Activated B cell treated with CpG ODN at 0.5 μM for 24 hours (primary cell): ENCODE measurements around the gene NOS1AP. TPM values are rescaled to one million over a fixed set of nuclear protein-coding genes. Genes with fewer than 3 reads are reported as not detected.

Experiments used
- ATAC-seq: fragments of 200-7000 bp; cut with Tn5 transposase; one replicate; pipeline ENCODE4 v1.10.0; 2021; ENCODE audit warnings: low read depth, mild to moderate bottlenecking, moderate library complexity
- CTCF ChIA-PET: fragments of 350-600 bp; sonication (Branson Sonifier 250); formaldehyde crosslinking; loops from one replicate; lab custom pipeline; 2021; ENCODE audit warnings: antibody characterized with exemption; lab: Charles Lee
- POLR2A ChIA-PET: fragments of 350-600 bp; sonication (Branson Sonifier 250); formaldehyde crosslinking; loops from one replicate; lab custom pipeline; 2021; ENCODE audit warnings: antibody characterized with exemption; lab: Charles Lee
- DNase-seq: peaks from one replicate; pipeline ENCODE4 v3.0.0; 2022
- H3K27ac Mint-ChIP-seq: one replicate; pipeline ENCODE4 v1.8.0; 2020; ENCODE audit warnings: mixed read lengths
- H3K27me3 Mint-ChIP-seq: one replicate; pipeline ENCODE4 v1.8.0; 2021; ENCODE audit warnings: mixed read lengths
- H3K36me3 Mint-ChIP-seq: one replicate; pipeline ENCODE4 v1.8.0; 2021; ENCODE audit warnings: low read depth, mixed read lengths
- H3K4me1 Mint-ChIP-seq: one replicate; pipeline ENCODE4 v1.8.0; 2021; ENCODE audit warnings: mixed read lengths
- H3K4me3 Mint-ChIP-seq: one replicate; pipeline ENCODE4 v1.8.0; 2020; ENCODE audit warnings: mild to moderate bottlenecking, mixed read lengths
- H3K9me3 Mint-ChIP-seq: one replicate; pipeline ENCODE4 v1.8.0; 2020; ENCODE audit warnings: mixed read lengths
- CTCF ChIP-seq: fragments of 200-600 bp; IDR thresholded peaks from one replicate; pipeline ENCODE4 v1.8.0; 2022; ENCODE audit warnings: antibody characterized with exemption, mild to moderate bottlenecking
- intact Hi-C: fragments of 100-400 bp; cut with micrococcal nuclease; formaldehyde crosslinking; loops from one replicate; pipeline ENCODE4 v1.15.1; 2024
- total RNA-seq: library from RNA; stranded (reverse); gene quantifications from 2 replicates; pipeline ENCODE4 v1.2.3, GENCODE V29; 2022

The NOS1AP gene
- total RNA-seq, 1 donor from 2014 or later: not detected

GRCh38 chr1:162256287-162256686, 186.8 kb downstream of the NOS1AP start:
- POLR2A ChIA-PET: no interaction called here
- no peak for TF ChIP-seq CTCF
- CTCF ChIA-PET: no interaction called here
- no peaks in the 10 kb centered on the region for H3K36me3 Mint-ChIP-seq
- peaks cover 14% of the 10 kb centered on the region for H3K27me3 Mint-ChIP-seq
- intact Hi-C loops: no loop called here
- no peak overlapping the region for H3K4me3 Mint-ChIP-seq
- no peaks in the 10 kb centered on the region for H3K9me3 Mint-ChIP-seq
- no peak for ATAC-seq
- no peaks in the 10 kb centered on the region for H3K4me1 Mint-ChIP-seq
- no peak overlapping the region for H3K27ac Mint-ChIP-seq
- DNase-seq: no peak

DNA sequence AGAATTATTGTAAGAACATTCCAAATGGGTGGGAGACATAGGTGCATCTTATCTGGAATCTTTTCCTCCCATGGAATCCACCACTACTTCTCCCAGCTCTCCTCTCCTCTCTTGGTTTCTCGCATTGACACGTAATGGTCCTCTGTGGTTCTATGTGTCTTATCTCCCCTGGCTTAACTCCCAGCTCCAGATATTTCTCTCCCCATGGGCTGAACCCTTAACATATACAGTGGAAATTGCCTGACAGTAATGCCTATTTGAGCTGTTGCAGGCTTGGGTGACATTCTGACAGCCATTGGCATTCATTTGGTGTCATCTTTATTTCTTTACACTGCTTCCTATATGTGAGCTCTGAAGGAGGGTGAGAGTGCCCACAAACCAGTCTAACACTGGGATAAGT, 188.9 kb downstream of the NOS1AP start:
- peaks cover 23% of the 10 kb centered on the region for H3K27me3 Mint-ChIP-seq
- H3K36me3 Mint-ChIP-seq: no peaks in the 10 kb centered on the region
- DNase-seq (no peak), ATAC-seq (no peak)
- no peak for TF ChIP-seq CTCF
- ChIA-PET CTCF (no interaction called here), POLR2A (no interaction called here)
- no peak overlapping the region for H3K27ac Mint-ChIP-seq
- H3K4me3 Mint-ChIP-seq: no peak overlapping the region
- H3K9me3 Mint-ChIP-seq: no peaks in the 10 kb centered on the region
- intact Hi-C loops: no loop called here
- H3K4me1 Mint-ChIP-seq: no peaks in the 10 kb centered on the region

GRCh38 chr1:162259894-162260455, 190.5 kb downstream of the NOS1AP start:
- intact Hi-C loops: no loop called here
- Mint-ChIP-seq H3K4me1 (no peaks in the 10 kb centered on the region), H3K4me3 (no peak overlapping the region), H3K27me3 (peaks cover 20% of the 10 kb centered on the region), H3K36me3 (no peaks in the 10 kb centered on the region), H3K27ac (no peak overlapping the region), H3K9me3 (no peaks in the 10 kb centered on the region)
- DNase-seq (no peak), ATAC-seq (no peak)
- CTCF ChIA-PET: no interaction called here
- TF ChIP-seq CTCF: no peak
- POLR2A ChIA-PET: no interaction called here

DNA sequence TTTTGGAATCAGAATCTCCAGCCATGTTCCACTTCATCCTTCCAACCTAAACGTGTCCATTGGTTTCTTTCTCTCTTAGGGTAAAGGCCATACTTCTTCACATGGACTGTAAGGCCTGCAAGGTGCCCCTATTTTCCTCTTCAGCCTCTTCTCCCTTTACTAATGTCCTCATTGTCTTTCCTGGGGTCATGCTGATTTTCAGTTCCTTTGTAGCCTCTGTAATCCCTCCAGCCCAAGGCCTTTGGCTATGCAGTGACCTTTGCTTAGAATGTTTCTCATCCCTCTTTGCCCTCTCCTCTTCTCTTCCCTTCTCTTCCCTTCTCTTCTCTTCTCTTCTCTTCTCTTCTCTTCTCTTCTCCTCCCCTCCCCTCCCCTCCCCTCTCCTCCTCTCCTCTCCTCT, 194.6 kb downstream of the NOS1AP start:
- ChIA-PET CTCF (no interaction called here), POLR2A (no interaction called here)
- no peak for TF ChIP-seq CTCF
- no peak for ATAC-seq
- intact Hi-C loops: no loop called here
- Mint-ChIP-seq H3K27me3 (peaks cover 27% of the 10 kb centered on the region), H3K9me3 (no peaks in the 10 kb centered on the region), H3K27ac (no peak overlapping the region), H3K4me3 (no peak overlapping the region), H3K4me1 (no peaks in the 10 kb centered on the region), H3K36me3 (no peaks in the 10 kb centered on the region)
- no peak for DNase-seq

GRCh38 chr1:162265983-162266382, 196.5 kb downstream of the NOS1AP start:
- intact Hi-C loops: no loop called here
- H3K27ac Mint-ChIP-seq: no peak overlapping the region
- POLR2A ChIA-PET: no interaction called here
- ATAC-seq: no peak
- no peak overlapping the region for H3K4me3 Mint-ChIP-seq
- no peaks in the 10 kb centered on the region for H3K9me3 Mint-ChIP-seq
- no peak for TF ChIP-seq CTCF
- DNase-seq: no peak
- H3K36me3 Mint-ChIP-seq: no peaks in the 10 kb centered on the region
- H3K27me3 Mint-ChIP-seq: peaks cover 30% of the 10 kb centered on the region
- CTCF ChIA-PET: no interaction called here
- no peaks in the 10 kb centered on the region for H3K4me1 Mint-ChIP-seq
